ENCODE results near the gene NRP2. TPM values are rescaled to one million over a fixed set of nuclear protein-coding genes. Genes with fewer than 3 reads are reported as not detected.

The NRP2 gene
- total and polyA plus RNA-seq, 2 donors (not counting 1 experiment from before 2014, with no cell fraction given) = 16.6 to 28.7 TPM

- no peaks in the 10 kb centered on the region for H3K36me3 ChIP-seq (ENCODE audit: control insufficient read depth, insufficient read depth, low read length)
- TF ChIP-seq CTCF (conservative IDR thresholded peaks at IDR 0.05 in 1 of 2, IDR thresholded peaks at IDR 0.05 in 1 of 2; ENCODE audit: low read depth in 1 of 2, low read length in 2 of 2) (no peak), EZH2 (IDR thresholded peaks at IDR 0.05; ENCODE audit: low read length, missing control alignments) (no peak)
- peaks cover 2% of the 10 kb centered on the region for H3K4me1 ChIP-seq (ENCODE audit: control insufficient read depth, extremely low read depth, insufficient read depth, low read length)
- peak overlapping the region; percentile 91 for H3K4me2 ChIP-seq (ENCODE audit: extremely low read depth, insufficient read depth, low read length)
- H3K27ac ChIP-seq (ENCODE audit: insufficient read depth, low read length) = peak overlapping the region; percentile 49
- no peaks in the 10 kb centered on the region for H4K20me1 ChIP-seq (ENCODE audit: control insufficient read depth, extremely low read depth, insufficient read depth, low read length)
- peak in 1 of 2 donors; percentile 25 for DNase-seq (ENCODE audit: low read depth in 2 of 2)
- H2AFZ ChIP-seq (ENCODE audit: low read length) = peak overlapping the region; percentile 86
- H3K4me3 ChIP-seq (replicated peaks in 1 of 4; ENCODE audit: control extremely low read depth in 1 of 4, insufficient read depth in 1 of 4, low read depth in 3 of 4, low read length in 4 of 4) = peak overlapping the region; percentile 55 to 77 (median 72)
- H3K79me2 ChIP-seq (ENCODE audit: control insufficient read depth, insufficient read depth, low read length) = peaks cover 3% of the 10 kb centered on the region
- no peaks in the 10 kb centered on the region for H3K9me3 ChIP-seq (ENCODE audit: control insufficient read depth, insufficient read depth, low read depth, low read length)
- H3K9ac ChIP-seq (ENCODE audit: insufficient read depth, low read length) = peak overlapping the region; percentile 67
- H3K27me3 ChIP-seq (ENCODE audit: control insufficient read depth, insufficient read depth, low read length) = no peaks in the 10 kb centered on the region
These were observed 681 bp upstream of the NRP2 start for GRCh38 chr2:205681401-205682238.

GRCh38 chr2:205682971-205683501, 735 bp downstream of the NRP2 start:
- peak overlapping the region; percentile 76 for H3K27ac ChIP-seq (ENCODE audit: insufficient read depth, low read length)
- TF ChIP-seq EZH2 (IDR thresholded peaks at IDR 0.05; ENCODE audit: low read length, missing control alignments) (no peak), CTCF (conservative IDR thresholded peaks at IDR 0.05 in 1 of 2, IDR thresholded peaks at IDR 0.05 in 1 of 2; ENCODE audit: low read depth in 1 of 2, low read length in 2 of 2) (no peak)

GRCh38 chr2:205683502-205684367, 1.4 kb downstream of the NRP2 start:
- H3K4me1 ChIP-seq (ENCODE audit: control insufficient read depth, extremely low read depth, insufficient read depth, low read length) = peaks cover 2% of the 10 kb centered on the region
- H3K79me2 ChIP-seq (ENCODE audit: control insufficient read depth, insufficient read depth, low read length) = peaks cover 3% of the 10 kb centered on the region
- TF ChIP-seq EZH2 (IDR thresholded peaks at IDR 0.05; ENCODE audit: low read length, missing control alignments) (no peak), CTCF (conservative IDR thresholded peaks at IDR 0.05 in 1 of 2, IDR thresholded peaks at IDR 0.05 in 1 of 2; ENCODE audit: low read depth in 1 of 2, low read length in 2 of 2) (no peak)
- H3K9ac ChIP-seq (ENCODE audit: insufficient read depth, low read length) = no peak overlapping the region
- peak; percentile 63 to 90 for DNase-seq (ENCODE audit: low read depth in 2 of 2)
- peak overlapping the region; percentile 76 for H3K27ac ChIP-seq (ENCODE audit: insufficient read depth, low read length)
- no peak overlapping the region for H2AFZ ChIP-seq (ENCODE audit: low read length)
- peak overlapping the region; percentile 93 for H3K4me2 ChIP-seq (ENCODE audit: extremely low read depth, insufficient read depth, low read length)
- no peaks in the 10 kb centered on the region for H4K20me1 ChIP-seq (ENCODE audit: control insufficient read depth, extremely low read depth, insufficient read depth, low read length)
- H3K4me3 ChIP-seq (replicated peaks in 1 of 4; ENCODE audit: control extremely low read depth in 1 of 4, insufficient read depth in 1 of 4, low read depth in 3 of 4, low read length in 4 of 4) = peak overlapping the region; percentile 69 to 85 (median 76)
- no peaks in the 10 kb centered on the region for H3K27me3 ChIP-seq (ENCODE audit: control insufficient read depth, insufficient read depth, low read length)
- no peaks in the 10 kb centered on the region for H3K36me3 ChIP-seq (ENCODE audit: control insufficient read depth, insufficient read depth, low read length)
- H3K9me3 ChIP-seq (ENCODE audit: control insufficient read depth, insufficient read depth, low read depth, low read length) = no peaks in the 10 kb centered on the region

More at GRCh38 chr2:205682971-205683501, 735 bp downstream of the NRP2 start:
- peak overlapping the region; percentile 48 for H2AFZ ChIP-seq (ENCODE audit: low read length)
- peak overlapping the region; percentile 93 for H3K4me2 ChIP-seq (ENCODE audit: extremely low read depth, insufficient read depth, low read length)
- peaks cover 3% of the 10 kb centered on the region for H3K79me2 ChIP-seq (ENCODE audit: control insufficient read depth, insufficient read depth, low read length)
- peaks cover 2% of the 10 kb centered on the region for H3K4me1 ChIP-seq (ENCODE audit: control insufficient read depth, extremely low read depth, insufficient read depth, low read length)
- no peaks in the 10 kb centered on the region for H3K36me3 ChIP-seq (ENCODE audit: control insufficient read depth, insufficient read depth, low read length)
- H3K9me3 ChIP-seq (ENCODE audit: control insufficient read depth, insufficient read depth, low read depth, low read length) = no peaks in the 10 kb centered on the region
- no peak for DNase-seq (ENCODE audit: low read depth in 2 of 2)
- peak overlapping the region; percentile 67 for H3K9ac ChIP-seq (ENCODE audit: insufficient read depth, low read length)
- no peaks in the 10 kb centered on the region for H4K20me1 ChIP-seq (ENCODE audit: control insufficient read depth, extremely low read depth, insufficient read depth, low read length)
- no peaks in the 10 kb centered on the region for H3K27me3 ChIP-seq (ENCODE audit: control insufficient read depth, insufficient read depth, low read length)
- peak overlapping the region; percentile 69 to 85 (median 76) for H3K4me3 ChIP-seq (replicated peaks in 1 of 4; ENCODE audit: control extremely low read depth in 1 of 4, insufficient read depth in 1 of 4, low read depth in 3 of 4, low read length in 4 of 4)

All from fibroblast of lung (primary cell).